Ascending aorta (tissue), 2 donors: ENCODE data around the gene SLC22A4. TPM values are rescaled to one million over a fixed set of nuclear protein-coding genes. Genes with fewer than 3 reads are reported as not detected.

Experiments
- DNase-seq, 2 donors: peaks; one replicate each; pipeline ENCODE4 v3.0.0-alpha.2; 2019; ENCODE audit warnings: low spot score in 2 of 2
- H3K27ac ChIP-seq, 2 donors: fragments of 200-600 bp; sonication (generic); one replicate each; pipeline ENCODE4 v1.5.1; 2016 to 2017; ENCODE audit warnings: mild to moderate bottlenecking in 1 of 2
- H3K27me3 ChIP-seq: fragments of 200-600 bp; sonication (generic); one replicate; pipeline ENCODE4 v1.5.1; 2017
- H3K36me3 ChIP-seq, 2 donors: fragments of 200-600 bp; sonication (generic); one replicate each; pipeline ENCODE4 v1.5.1; 2016
- H3K4me1 ChIP-seq, 2 donors: fragments of 200-600 bp; sonication (generic); one replicate each; pipeline ENCODE4 v1.5.1; 2016 to 2017; ENCODE audit warnings: mild to moderate bottlenecking in 1 of 2
- H3K4me3 ChIP-seq, 2 donors: fragments of 200-600 bp; sonication (generic); one replicate each; pipeline ENCODE4 v1.5.1; 2016 to 2017; ENCODE audit warnings: mild to moderate bottlenecking in 1 of 2
- H3K9me3 ChIP-seq, 2 donors: fragments of 200-600 bp; sonication (generic); one replicate each; pipeline ENCODE4 v1.5.1; 2016
- CTCF ChIP-seq, 3 experiments: fragments of 200-600 bp in 2 of 3; fragments of 450-650 bp in 1 of 3; sonication (generic) in 2 of 3; IDR thresholded peaks; one replicate each; pipeline ENCODE4 v1.5.1; 2016 to 2019; ENCODE audit warnings: antibody characterized with exemption in 3 of 3, mild to moderate bottlenecking in 1 of 3, moderate library complexity in 1 of 3
- intact Hi-C: fragments of 100-400 bp; cut with DNase I; formaldehyde crosslinking; loops from one replicate; pipeline ENCODE4 v1.15.1; 2023
- total RNA-seq: library from RNA; depleted of rRNA; stranded (reverse); fragments of >200 nt; gene quantifications from one replicate; pipeline ENCODE4 v1.1.0, GENCODE V29; 2016

Gene SLC22A4
- total RNA-seq, 1 donor from 2014 or later, result 18.1 TPM

DNA sequence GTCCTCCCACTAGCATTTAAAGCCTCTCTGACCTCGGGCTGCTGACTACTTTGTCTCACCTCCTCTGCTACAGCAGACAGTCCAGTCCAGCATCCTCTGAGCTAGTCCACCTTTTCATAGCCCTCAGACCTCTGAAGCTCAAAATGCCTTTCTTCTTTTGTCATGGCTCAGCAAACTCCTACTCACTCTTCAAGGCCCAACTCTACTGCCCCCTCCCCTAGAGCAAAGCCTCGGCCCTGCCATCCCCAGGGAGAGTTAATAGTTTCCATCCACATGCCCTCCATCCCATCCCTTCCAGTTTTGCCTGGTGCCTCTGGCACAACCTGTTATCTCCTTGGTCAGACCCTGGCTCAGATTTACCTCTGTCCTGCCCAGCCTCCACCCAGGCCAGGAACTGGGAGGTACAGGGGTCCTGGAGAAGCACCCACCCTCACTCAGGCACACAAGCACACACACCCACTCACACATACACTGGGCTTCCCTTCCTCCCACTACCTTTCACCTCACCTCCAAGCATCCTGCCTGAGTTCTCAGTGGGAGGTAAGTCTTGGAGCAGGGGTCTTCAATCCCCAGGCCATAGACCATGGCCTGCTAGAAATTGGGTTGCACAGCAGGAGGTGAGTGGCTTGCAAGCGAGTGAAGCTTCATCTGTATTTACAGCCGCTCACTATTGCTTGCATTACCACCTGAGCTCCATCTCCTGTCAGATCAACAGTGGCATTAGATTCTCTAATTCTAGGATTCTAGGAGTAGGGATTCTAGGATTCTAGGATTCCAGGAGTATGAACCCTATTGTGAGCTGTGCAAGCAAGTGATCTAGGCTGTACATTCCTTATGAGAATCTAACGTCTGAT lies 18.6 kb upstream of the SLC22A4 start:
- Histone ChIP-seq H3K4me3 (no peak overlapping the region), H3K27me3 (no peaks in the 10 kb centered on the region), H3K36me3 (peaks cover 15 to 21% of the 10 kb centered on the region in 2 donors), H3K27ac (no peak overlapping the region), H3K4me1 (peaks cover 0 to 2% of the 10 kb centered on the region in 2 donors), H3K9me3 (no peaks in the 10 kb centered on the region)
- intact Hi-C loops, result no loop called here
- no peak for DNase-seq
- no peak for TF ChIP-seq CTCF (IDR thresholded peaks at IDR 0.05)

DNA sequence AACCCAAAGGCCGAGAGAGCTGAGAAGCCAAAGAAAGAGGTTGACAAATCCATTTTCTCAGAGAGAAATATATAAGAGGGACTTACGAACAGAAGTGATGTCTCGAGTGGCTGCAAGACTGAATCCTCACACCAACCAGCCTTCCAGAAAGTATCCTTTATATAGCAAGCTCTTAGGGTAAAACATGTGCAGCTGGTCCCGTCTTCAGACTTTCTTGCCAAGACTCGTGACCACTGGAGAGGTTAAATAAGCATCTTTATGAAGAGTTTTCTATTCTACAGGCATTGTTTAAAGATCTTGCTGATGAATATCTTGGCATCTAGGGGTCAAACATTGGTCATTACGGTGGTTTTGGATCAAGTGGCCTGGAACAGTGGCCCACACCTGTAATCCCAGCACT lies 16.9 kb upstream of the SLC22A4 start:
- no peaks in the 10 kb centered on the region for H3K9me3 ChIP-seq
- no peaks in the 10 kb centered on the region for H3K27me3 ChIP-seq
- intact Hi-C loops, result no loop called here
- H3K36me3 ChIP-seq, result peaks cover 3 to 5% of the 10 kb centered on the region in 2 donors
- H3K4me1 ChIP-seq, result peaks cover 0 to 2% of the 10 kb centered on the region in 2 donors
- no peak overlapping the region for H3K27ac ChIP-seq
- TF ChIP-seq CTCF (IDR thresholded peaks at IDR 0.05), result no peak
- DNase-seq, result no peak
- H3K4me3 ChIP-seq, result no peak overlapping the region

GRCh38 chr5:132277971-132278853 lies 16.0 kb upstream of the SLC22A4 start:
- intact Hi-C loops, result no loop called here
- Histone ChIP-seq H3K4me1 (no peaks in the 10 kb centered on the region), H3K27me3 (no peaks in the 10 kb centered on the region), H3K4me3 (no peak overlapping the region), H3K36me3 (peaks cover 0 to 3% of the 10 kb centered on the region in 2 donors), H3K9me3 (no peaks in the 10 kb centered on the region), H3K27ac (no peak overlapping the region)
- TF ChIP-seq CTCF (IDR thresholded peaks at IDR 0.05), result no peak
- DNase-seq, result no peak

DNA sequence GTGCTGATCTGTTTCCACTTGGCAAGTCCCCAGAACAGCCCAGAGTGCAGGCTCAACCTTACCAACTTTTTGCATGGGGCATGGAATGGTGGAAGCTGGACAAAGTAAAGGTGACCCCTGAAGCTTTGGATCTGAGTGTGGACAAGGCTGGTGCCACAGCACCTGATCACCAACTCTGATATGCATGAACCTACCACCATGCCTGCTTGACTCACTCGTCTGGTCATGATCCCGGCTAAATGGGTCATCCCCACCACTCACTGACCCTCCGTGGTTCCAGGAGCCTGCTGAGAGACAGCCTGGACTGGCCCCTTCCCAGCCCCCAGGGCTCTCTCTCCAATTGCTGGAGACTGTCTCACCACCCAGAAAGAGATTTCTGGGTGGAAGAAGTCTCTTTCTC lies 14.4 kb upstream of the SLC22A4 start:
- TF ChIP-seq CTCF (IDR thresholded peaks at IDR 0.05), result no peak
- Histone ChIP-seq H3K36me3 (no peaks in the 10 kb centered on the region), H3K9me3 (no peaks in the 10 kb centered on the region), H3K4me3 (no peak overlapping the region), H3K27ac (no peak overlapping the region), H3K27me3 (no peaks in the 10 kb centered on the region), H3K4me1 (no peaks in the 10 kb centered on the region)
- intact Hi-C loops, result no loop called here
- peak in 1 of 2 donors; percentile 22 for DNase-seq

- Histone ChIP-seq H3K27me3 (no peaks in the 10 kb centered on the region), H3K27ac (no peak overlapping the region), H3K4me1 (no peaks in the 10 kb centered on the region), H3K36me3 (no peaks in the 10 kb centered on the region), H3K9me3 (no peaks in the 10 kb centered on the region), H3K4me3 (no peak overlapping the region)
- intact Hi-C loops, result no loop called here
- DNase-seq, result peak in 1 of 2 donors; percentile 46
- TF ChIP-seq CTCF (IDR thresholded peaks at IDR 0.05), result no peak
Observed at GRCh38 chr5:132280371-132281240, 13.6 kb upstream of the SLC22A4 start.
